Ovary (tissue), 3 donors: ENCODE data around the gene FAM222A.

Experiments
- CTCF ChIP-seq, 3 donors: fragments of 450-650 bp in 2 of 3; fragments of 200-600 bp in 1 of 3; IDR thresholded peaks; one replicate each; pipeline versions ENCODE4 v1.5.1 to v1.8.0; 2016 to 2022; ENCODE audit warnings: antibody characterized with exemption in 3 of 3, mild to moderate bottlenecking in 1 of 3
- EP300 ChIP-seq: sonication (generic); formaldehyde crosslinking; IDR thresholded peaks from one replicate; pipeline ENCODE4 v1.6.1; 2017; ENCODE audit warnings: antibody characterized with exemption
- POLR2A ChIP-seq: fragments of 450-650 bp; IDR thresholded peaks from one replicate; pipeline ENCODE4 v1.6.1; 2017; ENCODE audit warnings: antibody characterized with exemption, mild to moderate bottlenecking, moderate library complexity
- donor health status: DM: no; HTN: no; CAD: no.

GRCh38 chr12:109736552-109737108 lies 23.0 kb downstream of the FAM222A start:
- TF ChIP-seq CTCF (IDR thresholded peaks at IDR 0.05), result no peak
- no peak for TF ChIP-seq POLR2A
- no peak for TF ChIP-seq EP300
